Endothelial cell of umbilical vein (primary cell): ENCODE measurements around the gene CDR2. TPM values are rescaled to one million over a fixed set of nuclear protein-coding genes. Genes with fewer than 3 reads are reported as not detected.

Experiments used
- BruUV-seq: library from RNA; stranded (reverse); fragments of 400-500 nt; replicated peaks from 2 replicates; lab custom pipeline; 2021; lab: Mats Ljungman, UMichigan
- CTCF ChIA-PET: fragments of 300-600, 350-600 bp; sonication (Branson Sonifier 250); formaldehyde crosslinking; loops from one replicate; lab custom pipeline; 2021; ENCODE audit warnings: antibody characterized with exemption, inconsistent platforms; lab: Charles Lee
- POLR2A ChIA-PET: fragments of 300-600, 350-600 bp; sonication (Branson Sonifier 250); formaldehyde crosslinking; loops from one replicate; lab custom pipeline; 2021; ENCODE audit warnings: antibody characterized with exemption, inconsistent platforms; lab: Charles Lee
- DNase-seq: peaks from one replicate; pipeline ENCODE4 v3.0.0-alpha.2; 2011; ENCODE audit warnings: low read depth, low spot score
- FAIRE-seq: peaks from 2 replicates; lab custom pipeline; 2011; peaks lifted over from hg19 to GRCh38; lab: Jason Lieb, UNC
- H2AFZ ChIP-seq: 2 replicates; pipeline ENCODE4 v1.6.0; 2012; ENCODE audit warnings: low read depth, low read length, control low read depth, inconsistent platforms
- H3K27ac ChIP-seq: 2 replicates; pipeline ENCODE4 v1.5.1; 2011; ENCODE audit warnings: low read depth, mild to moderate bottlenecking, control low read depth, low read length, moderate library complexity; ENCODE audit not compliant: insufficient read depth
- H3K27me3 ChIP-seq, 2 experiments: 2 replicates each; pipeline versions ENCODE4 v1.6.0 to v1.6.1; 2011; ENCODE audit warnings: low read length in 2 of 2, mixed read lengths in 1 of 2; ENCODE audit not compliant: control insufficient read depth in 2 of 2, insufficient read depth in 2 of 2
- H3K36me3 ChIP-seq, 2 experiments: 2 replicates in 1 of 2; 3 replicates in 1 of 2; pipeline ENCODE4 v1.5.1; 2011; ENCODE audit warnings: low read length in 2 of 2, mild to moderate bottlenecking in 1 of 2, moderate library complexity in 1 of 2; ENCODE audit not compliant: control insufficient read depth in 2 of 2, insufficient read depth in 2 of 2; ENCODE audit errors: extremely low read depth in 1 of 2
- H3K4me1 ChIP-seq: 3 replicates; pipeline ENCODE4 v1.5.1; 2011; ENCODE audit warnings: mild to moderate bottlenecking, low read length; ENCODE audit not compliant: control insufficient read depth, insufficient read depth; ENCODE audit errors: extremely low read depth
- H3K4me2 ChIP-seq: 2 replicates; pipeline ENCODE4 v1.6.1; 2011; ENCODE audit warnings: low read length, control low read depth, mixed read lengths; ENCODE audit not compliant: insufficient read depth
- H3K4me3 ChIP-seq, 3 experiments: fragments of 200-600 bp in 1 of 3; sonication (generic), shearing (Covaris generic) in 1 of 3; replicated peaks in 1 of 3; 2 replicates each; pipeline ENCODE4 v1.5.1; 2011 to 2016; ENCODE audit warnings: control low read depth in 3 of 3, low read length in 3 of 3, mild to moderate bottlenecking in 2 of 3, inconsistent platforms in 1 of 3, low read depth in 1 of 3, moderate library complexity in 1 of 3; ENCODE audit not compliant: insufficient read depth in 1 of 3
- H3K79me2 ChIP-seq: 2 replicates; pipeline ENCODE4 v1.6.0; 2012; ENCODE audit warnings: low read length, inconsistent platforms; ENCODE audit not compliant: control insufficient read depth, insufficient read depth
- H3K9ac ChIP-seq: replicated peaks from 2 replicates; pipeline ENCODE3; 2011; ENCODE audit warnings: low read length, control low read depth; ENCODE audit not compliant: insufficient read depth; ENCODE audit errors: extremely low read depth
- H3K9me1 ChIP-seq: replicated peaks from 3 replicates; pipeline ENCODE4 v1.6.0; 2011; ENCODE audit warnings: mild to moderate bottlenecking, low read length; ENCODE audit not compliant: control insufficient read depth, insufficient read depth; ENCODE audit errors: extremely low read depth
- H3K9me3 ChIP-seq: replicated peaks from 2 replicates; pipeline ENCODE4 v1.5.1; 2012; ENCODE audit warnings: low read length, inconsistent platforms; ENCODE audit not compliant: control insufficient read depth, insufficient read depth
- H4K20me1 ChIP-seq: replicated peaks from 2 replicates; pipeline ENCODE3; 2011; ENCODE audit warnings: mild to moderate bottlenecking, low read length; ENCODE audit not compliant: control insufficient read depth, insufficient read depth; ENCODE audit errors: extremely low read depth
- EZH2 ChIP-seq: IDR thresholded peaks from 2 replicates; pipeline ENCODE4 v1.6.1; 2012; ENCODE audit warnings: borderline replicate concordance, low read depth, mild to moderate bottlenecking, moderate library complexity, low read length, inconsistent platforms; ENCODE audit not compliant: severe bottlenecking
- GATA2 ChIP-seq: IDR thresholded peaks from 2 replicates; pipeline ENCODE4 v1.7.0; 2011; ENCODE audit warnings: low read depth, mild to moderate bottlenecking, moderate library complexity, mixed read lengths, low read length; ENCODE audit not compliant: insufficient read length, insufficient read depth
- JUN ChIP-seq: IDR thresholded peaks from 2 replicates; pipeline ENCODE4 v1.6.1; 2011; ENCODE audit warnings: borderline replicate concordance, low read depth; ENCODE audit not compliant: insufficient read length, insufficient read depth
- POLR2A ChIP-seq: IDR thresholded peaks from 2 replicates; pipeline ENCODE4 v1.6.1; 2012; ENCODE audit warnings: low read depth, mild to moderate bottlenecking, control low read depth, low read length
- POLR2AphosphoS5 ChIP-seq: IDR thresholded peaks from 2 replicates; pipeline ENCODE4 v1.6.1; 2012; ENCODE audit warnings: low read depth, mild to moderate bottlenecking, control low read depth, low read length, moderate library complexity; ENCODE audit not compliant: insufficient read depth
- dilution Hi-C: fragments of 300-500 bp; cut with MboI; formaldehyde crosslinking; loops from one replicate; pipeline ENCODE4 v1.15.0; 2019; ENCODE audit warnings: low sequenced_read_pairs; ENCODE audit not compliant: extremely low pct_ligation_motif_present
- intact Hi-C: fragments of 100-400 bp; cut with micrococcal nuclease; formaldehyde crosslinking; loops from one replicate; pipeline ENCODE4 v1.10.0; 2022
- polyA plus RNA-seq, 4 experiments: library from polyadenylated mRNA; depleted of rRNA in 3 of 4; stranded (reverse) in 3 of 4; unstranded in 1 of 4; fragments of >200 nt; gene quantifications; 2 replicates each; pipeline versions ENCODE4 v1.2.1 to v1.2.3, GENCODE V29; 2011 to 2012; ENCODE audit warnings: missing spikeins in 1 of 4
- total RNA-seq: library from RNA; stranded (reverse); gene quantifications from 2 replicates; pipeline ENCODE4 v1.2.3, GENCODE V29; 2021
- TF ChIP-seq, protein P1 (sequence below), 2 donors: IDR thresholded peaks; 1 replicate in 1 of 2; 2 replicates in 1 of 2; pipeline ENCODE4 v1.5.1; 2011; ENCODE audit warnings: low read length in 2 of 2, mild to moderate bottlenecking in 2 of 2, moderate library complexity in 2 of 2, control low read depth in 1 of 2, inconsistent platforms in 1 of 2, low read depth in 1 of 2; ENCODE audit not compliant: insufficient read depth in 1 of 2; ENCODE audit errors: extremely low read depth in 1 of 2
- TF ChIP-seq, protein P2 (sequence below): IDR thresholded peaks from 2 replicates; pipeline ENCODE4 v1.6.1; 2011; ENCODE audit not compliant: insufficient read depth, insufficient read length

Gene CDR2
- total and polyA plus RNA-seq, 2 donors (not counting 3 experiments of a cell fraction or from before 2014, with no cell fraction given) = 35.3 to 61.9 TPM

DNA sequence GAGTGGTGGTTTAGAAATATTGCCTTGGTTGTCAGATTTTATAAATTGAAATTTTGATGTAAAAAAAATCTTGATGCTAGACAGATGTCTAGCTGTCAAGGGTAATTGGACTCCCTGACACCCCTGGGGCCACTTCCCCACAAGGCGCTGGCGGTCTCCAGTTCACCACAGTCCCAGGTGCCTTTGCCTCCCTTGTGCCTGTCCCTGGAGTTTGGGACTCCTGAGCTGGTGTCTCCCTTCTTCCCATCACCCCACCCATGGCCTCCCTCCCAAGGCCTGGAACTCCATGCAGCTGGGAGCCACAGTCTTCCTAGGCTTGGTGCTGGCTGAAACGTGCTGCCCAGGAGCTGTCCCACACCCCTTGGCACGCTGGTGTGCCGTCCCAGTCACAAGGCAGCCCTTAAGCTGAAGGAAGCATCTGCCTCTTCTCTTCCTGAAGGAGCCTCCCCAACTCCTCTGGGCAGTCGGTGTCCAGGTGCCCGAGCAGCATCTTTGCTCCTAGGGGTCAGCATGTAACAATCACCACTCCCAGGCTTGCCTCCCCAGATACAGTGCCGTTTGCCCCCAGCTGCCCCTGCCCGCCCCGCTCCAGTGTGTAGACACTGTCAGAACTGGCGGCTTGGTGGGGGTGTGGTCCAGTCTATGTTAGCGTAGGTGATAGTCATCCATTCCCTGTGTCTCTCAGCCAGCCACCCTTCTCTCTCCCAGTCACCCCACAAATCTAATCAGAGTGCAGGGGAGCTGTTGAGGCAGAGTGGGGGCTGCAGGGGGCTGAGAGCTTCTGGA, 51.1 kb downstream of the CDR2 start:
- no peak for TF ChIP-seq POLR2A
- no peak for TF ChIP-seq JUN
- TF ChIP-seq POLR2AphosphoS5 = no peak
- TF ChIP-seq, protein P1, sequence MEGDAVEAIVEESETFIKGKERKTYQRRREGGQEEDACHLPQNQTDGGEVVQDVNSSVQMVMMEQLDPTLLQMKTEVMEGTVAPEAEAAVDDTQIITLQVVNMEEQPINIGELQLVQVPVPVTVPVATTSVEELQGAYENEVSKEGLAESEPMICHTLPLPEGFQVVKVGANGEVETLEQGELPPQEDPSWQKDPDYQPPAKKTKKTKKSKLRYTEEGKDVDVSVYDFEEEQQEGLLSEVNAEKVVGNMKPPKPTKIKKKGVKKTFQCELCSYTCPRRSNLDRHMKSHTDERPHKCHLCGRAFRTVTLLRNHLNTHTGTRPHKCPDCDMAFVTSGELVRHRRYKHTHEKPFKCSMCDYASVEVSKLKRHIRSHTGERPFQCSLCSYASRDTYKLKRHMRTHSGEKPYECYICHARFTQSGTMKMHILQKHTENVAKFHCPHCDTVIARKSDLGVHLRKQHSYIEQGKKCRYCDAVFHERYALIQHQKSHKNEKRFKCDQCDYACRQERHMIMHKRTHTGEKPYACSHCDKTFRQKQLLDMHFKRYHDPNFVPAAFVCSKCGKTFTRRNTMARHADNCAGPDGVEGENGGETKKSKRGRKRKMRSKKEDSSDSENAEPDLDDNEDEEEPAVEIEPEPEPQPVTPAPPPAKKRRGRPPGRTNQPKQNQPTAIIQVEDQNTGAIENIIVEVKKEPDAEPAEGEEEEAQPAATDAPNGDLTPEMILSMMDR (IDR thresholded peaks at IDR 0.05; ENCODE audit: extremely low read depth in 1 of 2, insufficient read depth in 1 of 2, low read depth in 1 of 2, low read length in 2 of 2) = no peak
- TF ChIP-seq EZH2 = no peak
- TF ChIP-seq, protein P2, sequence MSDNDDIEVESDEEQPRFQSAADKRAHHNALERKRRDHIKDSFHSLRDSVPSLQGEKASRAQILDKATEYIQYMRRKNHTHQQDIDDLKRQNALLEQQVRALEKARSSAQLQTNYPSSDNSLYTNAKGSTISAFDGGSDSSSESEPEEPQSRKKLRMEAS = no peak
- no peak for TF ChIP-seq GATA2
- Histone ChIP-seq H3K79me2 (peaks cover 6% of the 10 kb centered on the region), H3K27me3 (no peaks in the 10 kb centered on the region), H4K20me1 (no peaks in the 10 kb centered on the region), H3K4me1 (peaks cover 14% of the 10 kb centered on the region), H3K9me3 (no peaks in the 10 kb centered on the region), H3K4me3 (no peak overlapping the region), H2AFZ (no peak overlapping the region), H3K9ac (no peak overlapping the region), H3K36me3 (peaks cover 2 to 47% of the 10 kb centered on the region in 2 experiments), H3K4me2 (no peak overlapping the region), H3K27ac (no peak overlapping the region), H3K9me1 (no peaks in the 10 kb centered on the region)
- ChIA-PET POLR2A (no interaction called here), CTCF (no interaction called here)
- no peak for FAIRE-seq
- dilution Hi-C loops = no loop called here
- intact Hi-C loops = loop anchor here (5.0 to 10.0 kb wide), 2 partner anchors 351 to 1166 kb away; partner anchors contain the start of gene LDAF1
- DNase-seq = no peak
- BruUV-seq = no TSS peak
